EH (cell line): ENCODE measurements around the gene POM121.
"Not testable (repeated sequence)": the region's sequence is repeated elsewhere in the genome, so short reads cannot be mapped to it uniquely, and the experiment has no call there.

Experiments used
- DNase-seq: peaks from one replicate; pipeline ENCODE4 v3.0.0-alpha.2; 2015; ENCODE audit warnings: low read depth

Gene POM121

DNA sequence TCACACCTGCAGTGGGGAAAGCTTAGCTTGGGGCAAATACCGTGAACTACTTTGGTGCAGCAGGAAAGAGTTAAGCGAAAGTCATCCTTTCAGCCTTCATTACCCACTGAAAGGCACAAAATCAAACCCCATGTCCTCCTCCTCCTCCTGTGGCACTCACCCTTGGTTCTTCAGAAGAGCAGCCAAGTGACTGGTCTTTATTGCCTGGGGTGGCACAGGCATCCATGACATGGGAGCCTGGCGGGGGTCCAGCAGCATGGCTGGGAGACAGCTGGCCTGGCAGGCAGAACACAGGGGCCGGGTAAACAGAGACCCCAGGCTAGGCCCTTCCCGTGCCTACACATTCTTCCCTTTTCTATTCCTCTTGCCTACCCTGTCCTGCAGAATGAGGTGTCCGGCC, 24.8 kb downstream of the POM121 start:
- peak; percentile 11 for DNase-seq

DNA sequence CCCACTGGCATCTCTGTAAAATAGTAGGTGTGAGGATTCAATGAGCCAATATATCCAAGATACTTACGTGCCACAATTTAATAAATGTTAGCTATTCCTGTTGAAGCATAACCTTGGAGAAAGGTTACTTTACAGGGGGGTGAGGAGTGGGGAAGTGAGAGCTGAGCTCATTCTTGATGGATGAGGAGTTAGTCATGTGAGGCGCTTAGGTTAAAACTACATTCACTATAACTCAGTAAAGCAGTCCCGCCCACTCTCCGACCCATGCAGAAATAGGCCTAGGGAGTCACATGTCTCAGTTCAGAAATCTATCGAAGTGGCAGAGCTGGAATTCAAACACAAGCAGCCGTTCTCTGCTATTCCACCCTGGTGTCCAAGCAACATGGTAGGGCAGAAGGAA, 25.5 kb downstream of the POM121 start:
- not testable (repeated sequence) for DNase-seq

DNA sequence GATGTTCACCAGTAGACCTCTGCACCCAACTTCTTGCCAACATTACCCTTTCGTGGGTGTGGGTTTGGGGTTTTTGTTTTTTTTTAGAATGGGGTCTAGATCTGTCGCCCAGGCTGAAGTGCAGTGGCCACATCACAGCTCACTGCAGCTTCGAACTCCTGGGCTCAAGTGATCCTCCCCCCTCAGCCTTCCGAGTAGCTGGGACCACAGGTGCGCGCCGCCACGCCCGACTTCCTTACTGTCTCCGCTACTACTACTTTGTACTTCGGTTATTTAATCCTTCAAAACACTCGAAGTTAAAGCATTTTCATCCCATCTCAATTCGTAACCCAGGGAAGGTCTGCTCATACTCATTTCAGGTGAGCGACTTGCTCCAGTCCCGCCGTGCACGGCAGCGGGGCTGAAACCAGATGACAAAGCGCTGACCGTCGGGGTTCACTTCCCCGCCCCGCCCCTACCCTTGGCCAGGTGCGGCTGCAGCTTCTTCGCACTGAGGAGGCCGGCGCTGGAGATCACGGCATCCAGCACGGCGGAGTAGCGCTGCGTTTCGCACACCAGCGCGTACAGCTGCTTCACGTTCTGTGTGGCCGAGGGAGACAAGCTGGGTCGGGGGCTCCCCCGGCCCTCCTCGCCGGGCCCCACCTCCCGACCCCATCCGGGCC, 29.1 kb downstream of the POM121 start:
- DNase-seq, result not testable (repeated sequence)

DNA sequence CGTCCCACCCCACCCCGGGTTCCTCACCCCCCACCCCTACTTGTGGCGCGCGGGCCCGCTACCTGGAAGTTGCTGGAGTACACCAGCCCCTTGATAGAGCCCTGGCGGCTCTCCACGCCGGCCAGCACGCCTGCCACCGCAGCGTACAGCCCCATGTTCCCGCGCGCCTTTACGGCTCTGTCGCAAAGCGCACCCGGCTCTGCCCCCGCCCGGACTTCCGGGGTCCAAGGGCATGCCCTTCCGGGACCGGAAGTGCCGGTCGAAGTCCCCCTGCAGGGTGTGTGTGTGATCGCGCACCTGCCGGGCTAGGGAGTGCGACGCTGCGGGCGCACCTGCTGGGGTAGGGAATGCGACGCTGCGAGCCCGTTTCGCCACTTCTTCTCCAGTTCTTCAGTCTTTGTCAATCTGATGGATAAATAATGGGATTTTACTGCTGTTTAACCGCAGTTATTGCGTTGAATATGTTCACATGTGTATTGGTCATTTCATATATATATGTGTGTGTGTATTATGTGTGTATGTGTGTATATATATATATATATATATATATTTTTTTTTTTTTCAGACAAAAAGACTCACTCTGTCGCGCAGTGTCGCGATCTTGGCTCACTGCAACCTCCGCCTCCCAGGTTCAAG, 29.8 kb downstream of the POM121 start:
- not testable (repeated sequence) for DNase-seq

DNA sequence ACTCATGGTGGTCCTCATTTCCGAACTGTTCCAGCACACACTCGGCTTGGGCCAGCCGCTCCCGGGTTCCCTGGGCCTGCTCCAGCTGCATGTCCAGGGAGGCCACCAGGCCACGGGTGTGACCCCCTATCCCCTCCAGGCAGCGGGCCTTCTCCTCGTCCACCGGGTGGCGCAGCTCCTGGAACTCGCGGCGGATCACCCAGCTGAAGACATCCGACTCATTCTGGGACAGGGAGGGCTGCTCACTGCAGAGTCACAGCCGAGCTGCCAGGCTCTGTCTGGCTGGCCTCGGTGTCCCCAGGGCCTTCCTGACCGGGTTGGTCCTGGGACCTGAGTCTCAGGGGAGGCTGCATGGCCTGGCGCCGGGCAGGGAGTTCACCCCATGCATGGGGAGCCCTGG, 35.1 kb downstream of the POM121 start:
- not testable (repeated sequence) for DNase-seq

DNA sequence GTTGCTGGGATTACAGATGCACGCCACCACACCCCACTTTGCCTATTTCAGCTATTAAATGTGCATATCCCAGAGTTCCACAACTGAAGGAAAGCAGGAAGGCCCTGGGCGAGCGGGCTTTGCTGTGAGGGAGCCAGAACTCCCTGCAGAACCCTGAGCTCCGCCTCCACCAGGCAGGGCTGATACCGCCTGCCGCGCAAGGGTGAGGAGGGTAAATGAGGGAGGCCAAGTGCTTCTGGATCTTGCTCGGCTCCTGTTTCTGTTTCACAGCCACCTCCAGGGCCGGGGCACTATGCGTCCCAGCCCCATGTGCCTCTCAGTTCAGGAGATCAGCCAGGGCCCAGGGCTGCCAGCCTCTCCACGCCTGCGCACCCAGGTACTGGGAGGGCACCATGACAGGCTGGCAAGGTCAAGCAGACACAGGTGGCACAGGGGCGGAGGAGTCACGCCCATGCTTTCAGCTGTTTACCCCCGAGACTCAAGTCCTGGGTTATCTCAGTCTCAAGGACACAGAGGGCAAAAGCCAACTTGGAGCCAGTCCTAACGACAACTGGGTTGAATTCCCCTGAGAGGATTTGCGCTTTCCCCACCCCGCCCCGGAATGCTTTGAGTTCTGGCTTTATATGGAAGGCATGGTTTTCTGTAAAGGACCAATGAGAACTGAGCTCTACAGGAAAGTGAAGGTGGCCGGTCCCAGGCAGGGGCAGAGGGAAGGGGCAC, 35.9 kb downstream of the POM121 start:
- not testable (repeated sequence) for DNase-seq

DNA sequence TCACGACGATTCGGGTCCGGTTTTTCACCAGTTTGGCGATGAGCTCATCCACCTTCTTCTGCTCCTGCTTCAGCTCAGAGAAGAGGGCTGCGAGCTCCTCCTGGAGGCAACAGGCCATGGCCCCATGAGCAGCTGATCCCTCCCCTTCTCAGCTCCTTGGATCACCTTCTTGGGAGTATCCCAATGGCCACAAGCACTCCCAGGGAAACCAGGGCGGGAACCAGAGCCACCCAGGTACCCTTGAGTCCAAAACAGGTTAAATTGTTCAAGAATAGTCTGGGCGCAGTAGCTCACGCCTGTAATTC, 36.4 kb downstream of the POM121 start:
- DNase-seq, result not testable (repeated sequence)

DNA sequence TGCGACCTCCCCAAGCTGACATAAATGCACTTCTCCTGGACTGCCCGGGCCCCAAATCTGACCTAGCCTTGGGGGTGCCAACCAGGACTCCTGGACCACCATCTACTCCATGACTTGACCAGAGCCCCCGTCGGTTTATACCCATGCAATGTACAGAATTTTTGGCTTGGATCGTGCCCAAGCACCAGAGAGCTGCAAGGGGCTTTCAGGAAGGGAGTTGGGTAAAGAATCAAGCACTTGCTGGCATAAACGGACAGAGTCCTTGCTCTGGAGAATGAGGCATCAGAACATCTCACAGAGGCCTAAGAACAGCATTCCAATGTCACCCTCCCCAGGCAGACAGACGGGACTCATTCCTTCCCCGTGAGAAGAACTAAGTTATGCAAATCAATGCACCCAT, 38.2 kb downstream of the POM121 start:
- not testable (repeated sequence) for DNase-seq

DNA sequence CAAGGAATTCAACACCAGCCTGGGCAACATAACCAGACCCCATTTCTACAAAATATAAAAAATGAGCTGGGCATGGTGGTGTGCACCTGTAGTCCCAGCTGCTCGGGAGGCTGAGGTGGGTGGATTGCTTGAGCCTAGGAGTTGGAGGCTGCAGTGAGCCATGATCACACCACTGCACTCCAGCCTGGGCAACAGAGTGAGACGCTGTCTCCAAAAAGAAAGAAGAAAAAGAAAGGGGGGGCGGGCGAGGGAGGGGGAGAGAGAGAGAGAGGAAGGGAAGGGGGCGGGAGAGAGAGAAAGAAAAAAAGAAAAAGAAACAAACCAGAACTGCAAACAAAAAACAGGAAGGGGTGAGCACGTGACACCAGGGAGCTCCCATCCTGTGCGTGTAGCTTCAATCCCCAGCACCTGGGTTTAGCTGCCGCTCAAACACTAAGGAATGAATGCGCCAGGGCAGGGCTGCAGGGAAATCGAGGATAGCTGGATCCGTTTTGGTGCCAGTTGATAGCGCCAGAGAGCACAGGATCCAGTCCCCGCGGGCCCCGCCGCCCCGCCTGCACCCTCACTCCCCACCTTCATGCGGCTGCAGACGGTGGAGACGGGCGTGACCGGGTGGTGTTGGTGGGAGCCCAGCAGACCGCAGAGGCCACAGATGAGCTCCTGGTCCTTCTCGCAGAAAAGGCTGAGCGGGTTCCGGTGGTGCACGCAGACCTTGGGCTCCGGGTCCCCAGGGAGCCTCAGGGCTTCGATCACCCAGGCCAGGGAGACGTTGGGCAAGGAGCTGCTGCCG, 40.5 kb downstream of the POM121 start:
- DNase-seq, result not testable (repeated sequence)

DNA sequence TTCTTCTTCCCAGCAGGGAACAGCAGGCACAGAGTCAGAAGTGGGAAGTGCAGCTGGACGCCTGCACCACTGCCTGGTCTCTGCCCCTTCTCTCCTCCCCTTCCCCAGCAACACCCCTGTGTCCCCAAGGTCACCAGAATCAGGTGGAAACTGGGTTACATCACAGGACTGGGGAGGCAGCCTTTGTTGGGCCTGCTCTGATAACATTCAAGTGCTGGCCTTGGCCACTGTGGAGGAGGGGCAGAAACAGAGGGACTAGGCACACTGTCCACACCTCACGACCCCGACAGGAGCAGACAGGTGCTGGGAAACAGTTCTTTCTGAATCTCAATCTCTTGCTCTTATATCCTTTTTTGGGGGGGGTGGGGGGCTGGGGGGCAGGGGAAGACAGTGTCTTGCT, 42.0 kb downstream of the POM121 start:
- DNase-seq, result not testable (repeated sequence)

DNA sequence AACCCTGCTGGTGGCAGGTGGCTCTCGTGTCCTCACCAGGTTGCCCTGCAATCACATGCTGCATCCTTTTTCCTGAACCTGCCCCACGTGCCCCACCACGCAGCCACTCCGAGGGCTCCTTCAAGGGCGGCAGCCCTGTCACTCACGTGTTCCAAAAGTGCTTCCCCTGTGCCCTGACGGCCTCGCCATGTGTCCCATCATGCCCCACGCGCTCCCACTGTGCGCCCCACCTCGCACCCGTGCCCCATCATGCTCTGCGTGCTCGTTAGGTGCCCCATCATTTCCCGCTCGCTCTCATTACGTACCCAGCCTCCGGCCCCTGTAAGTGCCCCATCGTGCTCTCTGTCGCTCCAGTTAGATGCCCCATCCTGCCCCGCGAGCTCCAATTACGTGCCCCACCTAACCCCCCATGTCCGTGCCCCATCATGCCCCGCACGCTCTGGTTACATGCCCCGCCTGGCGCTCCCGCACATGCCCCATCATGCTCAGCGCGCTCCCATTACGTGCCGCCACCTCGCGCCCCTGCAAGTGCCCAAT, 44.2 kb downstream of the POM121 start, which contains the start of gene TRIM74:
Gene TRIM74, minus strand, starts transcription at position 487 of the 537 bp plus-strand sequence. CDS start 3,309 bp downstream, outside the sequence.
- DNase-seq, result not testable (repeated sequence)

DNA sequence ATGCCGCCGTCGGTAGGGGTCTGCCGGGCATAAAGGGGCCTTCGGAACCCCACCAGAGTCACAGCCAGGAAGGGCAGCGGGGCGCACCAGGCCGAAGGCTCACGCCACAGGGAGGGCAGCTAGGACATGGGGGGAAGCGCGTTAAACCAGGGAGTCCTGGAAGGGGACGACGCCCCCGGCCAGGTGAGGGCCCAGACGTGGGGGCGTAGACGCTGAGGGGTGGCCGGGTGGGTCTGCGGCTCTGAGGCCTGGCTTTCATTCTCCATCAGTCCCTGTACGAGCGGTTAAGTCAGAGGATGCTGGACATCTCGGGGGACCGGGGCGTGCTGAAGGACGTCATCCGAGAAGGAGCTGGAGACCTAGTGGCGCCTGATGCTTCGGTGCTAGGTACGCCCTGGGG, 44.8 kb downstream of the POM121 start:
- DNase-seq, result not testable (repeated sequence)

DNA sequence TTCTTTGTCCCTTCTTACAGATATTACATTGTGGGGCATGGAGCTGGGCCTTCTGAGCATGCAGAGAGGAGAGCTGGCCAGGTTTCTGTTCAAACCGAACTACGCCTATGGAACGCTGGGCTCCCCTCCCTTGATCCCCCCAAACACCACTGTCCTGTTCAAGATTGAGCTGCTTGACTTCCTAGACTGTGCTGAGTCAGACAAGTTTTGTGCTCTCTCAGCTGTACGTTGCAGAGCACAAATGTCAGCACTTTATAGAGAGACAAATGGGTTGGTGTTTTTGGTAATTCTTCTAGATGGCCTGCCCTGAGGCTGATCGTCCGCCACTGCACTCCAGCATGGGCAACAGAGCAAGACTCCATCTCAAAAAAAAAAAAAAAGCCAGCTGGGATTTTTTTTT, 46.6 kb downstream of the POM121 start:
- DNase-seq, result not testable (repeated sequence)

DNA sequence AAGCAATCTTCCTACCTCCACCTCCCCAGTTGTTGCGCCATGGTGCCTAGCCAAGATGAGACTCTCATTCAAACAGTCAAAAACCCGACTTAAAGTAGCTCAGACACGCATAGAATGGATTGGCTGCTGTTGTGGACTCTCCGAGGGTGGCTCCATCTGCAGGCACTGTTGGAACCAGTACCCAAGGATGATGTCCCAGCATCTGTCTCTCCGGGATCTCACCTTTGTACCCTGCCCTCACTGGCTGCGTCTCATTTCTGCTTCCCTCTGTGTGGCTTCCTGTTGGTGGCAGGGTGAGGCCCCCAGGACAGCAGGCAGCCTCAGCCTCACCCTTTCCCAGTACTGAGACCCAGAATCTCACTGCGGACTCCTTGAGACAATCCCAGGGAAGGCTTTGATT, 49.9 kb downstream of the POM121 start:
- DNase-seq, result not testable (repeated sequence)

DNA sequence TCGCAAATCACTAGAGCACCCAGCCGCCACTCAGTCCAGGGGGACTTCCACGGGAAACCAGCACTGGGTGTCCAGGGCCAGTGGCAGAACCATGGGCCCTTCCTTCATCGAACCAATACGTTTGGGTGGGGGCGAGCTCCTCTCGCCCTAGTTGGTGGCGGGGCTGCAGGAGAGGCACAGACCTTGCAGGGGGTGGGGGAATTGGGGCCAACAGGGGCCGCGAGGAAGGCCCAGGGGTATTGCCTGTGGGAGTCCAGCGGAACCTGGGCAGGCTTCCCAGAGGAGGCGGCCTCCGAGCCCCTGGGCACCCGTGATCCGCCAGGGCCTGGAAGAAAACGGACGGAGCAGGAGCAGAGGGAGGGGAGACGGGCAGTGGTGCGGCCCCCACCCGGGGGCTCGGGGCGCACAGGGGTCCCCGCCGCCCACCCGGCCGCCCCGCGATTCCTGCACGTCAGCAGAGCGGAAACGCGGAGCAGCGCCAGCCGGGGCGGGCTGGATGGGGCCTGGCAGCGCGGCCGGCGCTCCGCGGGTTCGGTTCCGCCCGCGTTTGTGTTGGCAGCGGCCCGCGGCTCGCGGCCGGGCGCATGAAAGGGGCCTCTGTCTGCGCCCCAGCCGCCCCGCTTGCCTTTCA, 50.9 kb downstream of the POM121 start:
- DNase-seq, result not testable (repeated sequence)

DNA sequence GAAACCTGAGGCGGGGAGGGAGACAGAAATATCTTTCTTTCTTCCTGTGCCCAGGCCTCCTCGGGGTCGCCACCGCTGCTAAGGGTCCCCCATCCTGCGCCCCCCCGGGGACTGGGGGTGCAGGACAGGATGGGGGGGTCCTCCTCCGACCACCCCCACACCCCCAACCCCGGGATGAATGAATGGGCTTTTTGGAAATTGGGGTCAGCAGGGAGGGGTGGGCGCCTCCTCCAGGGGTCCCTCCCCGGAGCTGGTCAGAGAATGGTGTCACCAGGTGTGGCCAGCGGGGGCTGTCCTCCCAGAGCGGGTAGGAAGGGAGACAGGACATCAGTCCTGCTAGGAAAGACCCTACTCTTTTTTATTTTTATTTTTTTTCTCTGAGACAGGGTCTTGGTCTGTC, 51.5 kb downstream of the POM121 start:
- DNase-seq, result not testable (repeated sequence)

DNA sequence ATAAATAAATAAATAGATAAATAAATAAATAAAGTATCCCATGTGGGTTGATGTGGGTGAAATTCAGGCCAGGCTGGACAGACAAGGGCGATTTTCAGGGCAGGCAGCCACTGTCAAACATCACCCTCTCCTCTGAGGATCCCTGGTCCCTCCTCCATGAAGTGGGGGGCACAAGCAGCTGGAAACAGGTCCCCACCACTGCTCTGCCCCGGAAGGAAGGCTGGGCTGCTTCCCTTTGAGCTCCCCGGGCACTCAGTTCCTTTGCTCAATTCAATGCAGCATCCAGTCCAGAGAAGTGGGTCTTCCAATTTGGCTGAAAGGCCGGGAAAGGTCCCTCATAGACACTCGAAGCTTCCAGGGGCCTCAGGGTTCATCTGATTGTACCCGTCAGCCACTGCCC, 55.5 kb downstream of the POM121 start:
- not testable (repeated sequence) for DNase-seq

DNA sequence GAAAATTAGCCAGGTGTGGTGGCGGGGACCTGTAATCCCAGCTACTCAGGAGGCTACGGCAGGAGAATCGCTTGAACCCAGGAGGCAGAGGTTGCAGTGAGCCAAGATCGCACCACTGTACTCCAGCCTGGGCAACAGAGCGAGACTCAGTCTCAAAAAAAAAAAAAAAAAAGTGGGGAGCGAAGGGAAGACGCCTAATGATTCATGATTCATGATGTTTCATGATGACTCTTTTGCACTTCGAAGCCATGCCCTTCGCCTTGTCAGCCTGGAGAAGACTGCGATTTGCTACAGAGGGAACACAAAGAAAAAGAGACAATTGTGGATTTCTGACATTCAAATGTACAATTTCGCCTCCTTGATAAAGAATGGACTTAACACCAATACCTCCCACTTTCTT, 57.2 kb downstream of the POM121 start:
- not testable (repeated sequence) for DNase-seq

DNA sequence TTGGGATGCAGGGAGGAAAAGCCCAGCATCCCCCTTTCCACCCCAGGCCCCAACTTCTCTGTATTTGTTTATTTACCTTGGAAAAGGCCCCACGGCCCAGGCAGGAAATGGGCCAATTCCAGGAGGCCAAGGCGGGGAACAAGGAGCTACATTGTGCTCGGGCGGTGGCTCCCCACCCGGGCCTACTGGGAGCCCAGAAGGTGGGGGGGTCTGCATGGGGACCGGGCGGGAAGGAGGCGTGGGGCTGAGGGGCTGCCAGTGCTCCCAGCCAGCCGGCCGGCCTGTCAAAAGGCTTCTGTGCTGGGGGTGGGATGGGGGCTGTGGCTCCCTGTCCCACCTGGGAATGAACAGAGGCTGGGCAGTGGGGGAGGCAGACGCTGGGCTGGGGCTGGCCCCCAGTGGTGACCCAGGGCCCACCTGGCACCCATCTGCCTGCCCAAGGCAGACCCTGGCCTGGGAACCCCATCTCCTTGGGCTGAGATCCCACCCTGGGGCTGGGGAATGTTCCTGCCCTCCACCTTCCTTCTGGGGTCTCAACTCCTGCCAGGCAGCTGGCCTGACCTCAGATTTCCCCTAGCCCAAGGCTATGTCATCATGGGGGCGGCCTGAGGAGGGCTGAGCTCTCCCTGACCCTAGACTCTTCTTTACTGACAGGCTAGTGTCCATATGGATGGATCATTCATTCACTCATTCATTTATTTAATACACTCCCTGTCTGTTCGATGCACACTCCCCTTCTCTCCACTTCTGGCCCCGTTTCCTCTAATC, 65.4 kb downstream of the POM121 start:
- not testable (repeated sequence) for DNase-seq

DNA sequence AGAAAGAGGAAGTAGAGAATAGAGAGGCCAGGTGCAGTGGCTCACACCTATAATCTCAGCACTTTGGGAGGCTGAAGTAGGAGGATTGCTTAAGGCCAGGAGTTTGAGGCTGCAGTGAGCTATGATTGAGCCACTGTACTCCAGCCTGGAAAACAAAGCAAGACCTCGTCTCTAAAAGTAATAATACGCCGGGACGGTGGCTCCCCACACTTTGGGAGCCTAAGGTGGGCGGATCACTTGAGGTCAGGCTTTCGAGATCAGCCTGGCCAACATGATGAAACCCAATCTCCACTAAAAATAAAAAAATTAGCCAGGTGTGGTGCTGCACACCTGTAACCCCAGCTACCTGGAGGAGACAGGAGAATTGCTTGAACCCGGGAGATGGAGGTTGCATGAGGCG, 70.6 kb downstream of the POM121 start:
- DNase-seq, result not testable (repeated sequence)

DNA sequence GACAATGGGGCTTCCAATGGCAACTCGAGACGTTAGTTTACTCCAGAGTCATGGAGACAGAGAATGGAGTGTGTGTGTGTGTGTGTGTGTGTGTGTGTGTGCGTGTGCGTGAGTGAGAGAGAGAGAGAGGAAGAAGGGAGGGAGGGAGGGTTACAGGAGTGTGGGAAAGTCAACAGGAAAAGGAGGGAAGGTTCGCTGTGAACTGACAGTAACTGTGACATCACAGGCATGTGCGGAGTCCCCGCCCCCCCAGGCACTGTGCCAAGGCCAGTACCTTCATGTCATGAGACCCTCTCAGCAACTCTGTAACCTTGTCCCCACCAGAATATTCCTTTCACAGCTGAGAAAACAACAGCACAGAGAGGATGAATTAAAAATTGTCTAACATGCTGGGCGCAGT, 72.6 kb downstream of the POM121 start:
- DNase-seq, result not testable (repeated sequence)
